ENCODE results near the gene SULF2. TPM values are rescaled to one million over a fixed set of nuclear protein-coding genes. Genes with fewer than 3 reads are reported as not detected.

Gene SULF2
- total RNA-seq, 1 experiment from 2014 or later: 66.1 TPM

DNA sequence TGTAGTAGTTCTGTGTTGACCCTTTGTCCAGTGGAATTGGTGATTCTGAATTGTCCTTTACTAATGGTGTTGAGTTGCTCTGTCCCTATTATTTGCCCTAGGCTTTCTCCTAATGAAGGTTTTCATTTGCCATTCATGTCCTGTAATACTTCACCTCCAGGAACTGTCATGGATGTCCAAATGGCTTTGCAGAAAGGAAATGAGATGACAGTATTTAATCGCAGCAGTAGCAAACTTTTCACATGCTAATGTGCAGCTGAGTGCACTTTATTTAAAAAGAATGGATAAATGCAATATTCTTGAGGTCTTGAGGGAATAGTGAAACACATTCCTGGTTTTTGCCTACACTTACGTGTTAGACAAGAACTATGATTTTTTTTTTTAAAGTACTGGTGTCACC is 131.4 kb downstream of the SULF2 start:
- TF ChIP-seq, protein P1, sequence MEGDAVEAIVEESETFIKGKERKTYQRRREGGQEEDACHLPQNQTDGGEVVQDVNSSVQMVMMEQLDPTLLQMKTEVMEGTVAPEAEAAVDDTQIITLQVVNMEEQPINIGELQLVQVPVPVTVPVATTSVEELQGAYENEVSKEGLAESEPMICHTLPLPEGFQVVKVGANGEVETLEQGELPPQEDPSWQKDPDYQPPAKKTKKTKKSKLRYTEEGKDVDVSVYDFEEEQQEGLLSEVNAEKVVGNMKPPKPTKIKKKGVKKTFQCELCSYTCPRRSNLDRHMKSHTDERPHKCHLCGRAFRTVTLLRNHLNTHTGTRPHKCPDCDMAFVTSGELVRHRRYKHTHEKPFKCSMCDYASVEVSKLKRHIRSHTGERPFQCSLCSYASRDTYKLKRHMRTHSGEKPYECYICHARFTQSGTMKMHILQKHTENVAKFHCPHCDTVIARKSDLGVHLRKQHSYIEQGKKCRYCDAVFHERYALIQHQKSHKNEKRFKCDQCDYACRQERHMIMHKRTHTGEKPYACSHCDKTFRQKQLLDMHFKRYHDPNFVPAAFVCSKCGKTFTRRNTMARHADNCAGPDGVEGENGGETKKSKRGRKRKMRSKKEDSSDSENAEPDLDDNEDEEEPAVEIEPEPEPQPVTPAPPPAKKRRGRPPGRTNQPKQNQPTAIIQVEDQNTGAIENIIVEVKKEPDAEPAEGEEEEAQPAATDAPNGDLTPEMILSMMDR (IDR thresholded peaks at IDR 0.05; ENCODE audit: insufficient read depth in 1 of 2, low read depth in 1 of 2, low read length in 1 of 2, severe bottlenecking in 1 of 2, unreplicated experiment in 1 of 2): no peak
- Mint-ChIP-seq H3K4me3 (ENCODE audit: unreplicated experiment) (no peak overlapping the region), H3K36me3 (ENCODE audit: insufficient read depth, unreplicated experiment) (peaks cover 91% of the 10 kb centered on the region), H3K27ac (ENCODE audit: unreplicated experiment) (no peak overlapping the region), H3K27me3 (ENCODE audit: insufficient read depth, unreplicated experiment) (no peaks in the 10 kb centered on the region), H3K4me1 (ENCODE audit: low read depth, unreplicated experiment) (no peaks in the 10 kb centered on the region), H3K9me3 (ENCODE audit: unreplicated experiment) (no peaks in the 10 kb centered on the region)
- ChIA-PET CTCF (interaction anchor here (0.7 kb wide), 1 partner anchor 1778 kb away, joined by 6 read pairs; no protein-coding TSS in a partner anchor), POLR2A (no interaction called here)
- Histone ChIP-seq H3K36me3 (ENCODE audit: control insufficient read depth, insufficient read depth, low read length) (peaks cover 11% of the 10 kb centered on the region), H3K9me3 (no peaks in the 10 kb centered on the region), H3K27me3 (replicated peaks; ENCODE audit: control insufficient read depth, insufficient read depth, low read length) (no peaks in the 10 kb centered on the region), H3K4me1 (no peaks in the 10 kb centered on the region), H3K4me3 (ENCODE audit: low read depth, low read length) (no peak overlapping the region)
- no peak for DNase-seq
- no TSS peak for BruUV-seq (replicated peaks)
- intact Hi-C loops (cut with micrococcal nuclease; ENCODE audit: unreplicated experiment): no loop called here

DNA sequence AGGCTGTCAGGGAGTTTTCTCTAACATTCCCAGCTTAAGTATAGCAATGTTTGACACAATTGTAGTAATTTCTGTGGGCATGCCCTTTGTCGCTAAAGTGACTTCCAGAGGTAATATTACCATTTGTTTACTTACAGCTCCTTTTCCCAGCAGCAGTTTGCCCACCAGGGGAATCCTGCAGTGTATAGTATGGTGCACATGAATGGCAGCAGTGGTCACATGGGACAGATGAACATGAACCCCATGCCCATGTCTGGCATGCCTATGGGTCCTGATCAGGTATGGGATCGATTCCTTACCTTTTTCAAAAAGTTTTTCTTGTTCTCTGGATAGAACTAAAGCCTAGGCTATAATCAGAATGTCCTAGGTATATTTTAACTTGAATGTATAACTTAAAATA is 132.5 kb downstream of the SULF2 start:
- Mint-ChIP-seq H3K4me3 (ENCODE audit: unreplicated experiment) (no peak overlapping the region), H3K27me3 (ENCODE audit: insufficient read depth, unreplicated experiment) (no peaks in the 10 kb centered on the region), H3K9me3 (ENCODE audit: unreplicated experiment) (no peaks in the 10 kb centered on the region), H3K27ac (ENCODE audit: unreplicated experiment) (no peak overlapping the region), H3K4me1 (ENCODE audit: low read depth, unreplicated experiment) (no peaks in the 10 kb centered on the region), H3K36me3 (ENCODE audit: insufficient read depth, unreplicated experiment) (peaks cover 94% of the 10 kb centered on the region)
- TF ChIP-seq, protein P1 (IDR thresholded peaks at IDR 0.05; ENCODE audit: insufficient read depth in 1 of 2, low read depth in 1 of 2, low read length in 1 of 2, severe bottlenecking in 1 of 2, unreplicated experiment in 1 of 2): no peak
- no peak for DNase-seq
- H3K27me3 ChIP-seq (replicated peaks; ENCODE audit: control insufficient read depth, insufficient read depth, low read length): no peaks in the 10 kb centered on the region
- no peaks in the 10 kb centered on the region for H3K4me1 ChIP-seq
- ChIA-PET CTCF (interaction anchor here (0.6 kb wide), 1 partner anchor 25 kb away, joined by 4 read pairs; no protein-coding TSS in a partner anchor), POLR2A (no interaction called here)
- intact Hi-C loops (cut with micrococcal nuclease; ENCODE audit: unreplicated experiment): no loop called here
- H3K4me3 ChIP-seq (ENCODE audit: low read depth, low read length): no peak overlapping the region
- peaks cover 13% of the 10 kb centered on the region for H3K36me3 ChIP-seq (ENCODE audit: control insufficient read depth, insufficient read depth, low read length)
- BruUV-seq (replicated peaks): no TSS peak
- H3K9me3 ChIP-seq: no peaks in the 10 kb centered on the region

DNA sequence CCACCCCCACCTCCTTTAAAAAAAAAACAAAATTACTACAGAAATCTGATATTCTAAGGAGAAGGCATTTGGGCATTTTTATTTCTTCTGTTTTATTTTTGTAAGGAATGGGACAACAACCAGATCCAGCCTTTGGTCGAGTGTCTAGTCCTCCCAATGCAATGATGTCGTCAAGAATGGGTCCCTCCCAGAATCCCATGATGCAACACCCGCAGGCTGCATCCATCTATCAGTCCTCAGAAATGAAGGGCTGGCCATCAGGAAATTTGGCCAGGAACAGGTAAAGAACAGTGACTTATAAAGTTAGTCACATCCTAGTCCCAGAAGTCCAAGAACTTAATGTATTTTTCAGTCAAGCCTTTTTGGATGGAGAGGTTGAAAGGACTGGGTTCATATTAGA is 133.0 kb downstream of the SULF2 start:
- H3K36me3 ChIP-seq (ENCODE audit: control insufficient read depth, insufficient read depth, low read length): peaks cover 13% of the 10 kb centered on the region
- H3K27me3 ChIP-seq (replicated peaks; ENCODE audit: control insufficient read depth, insufficient read depth, low read length): no peaks in the 10 kb centered on the region
- intact Hi-C loops (cut with micrococcal nuclease; ENCODE audit: unreplicated experiment): no loop called here
- H3K36me3 Mint-ChIP-seq (ENCODE audit: insufficient read depth, unreplicated experiment): peaks cover 92% of the 10 kb centered on the region
- H3K4me1 ChIP-seq: no peaks in the 10 kb centered on the region
- no peak overlapping the region for H3K4me3 ChIP-seq (ENCODE audit: low read depth, low read length)
- H3K4me1 Mint-ChIP-seq (ENCODE audit: low read depth, unreplicated experiment): no peaks in the 10 kb centered on the region
- no peaks in the 10 kb centered on the region for H3K9me3 ChIP-seq
- no peaks in the 10 kb centered on the region for H3K27me3 Mint-ChIP-seq (ENCODE audit: insufficient read depth, unreplicated experiment)
- ChIA-PET POLR2A (no interaction called here), CTCF (interaction anchor here (0.6 kb wide), 1 partner anchor 25 kb away, joined by 4 read pairs; no protein-coding TSS in a partner anchor)
- H3K4me3 Mint-ChIP-seq (ENCODE audit: unreplicated experiment): no peak overlapping the region
- TF ChIP-seq, protein P1 (IDR thresholded peaks at IDR 0.05; ENCODE audit: insufficient read depth in 1 of 2, low read depth in 1 of 2, low read length in 1 of 2, severe bottlenecking in 1 of 2, unreplicated experiment in 1 of 2): no peak
- no peaks in the 10 kb centered on the region for H3K9me3 Mint-ChIP-seq (ENCODE audit: unreplicated experiment)
- H3K27ac Mint-ChIP-seq (ENCODE audit: unreplicated experiment): no peak overlapping the region
- no TSS peak for BruUV-seq (replicated peaks)
- no peak for DNase-seq

All from Caco-2 (cell line).